Germinal center (tissue), 1 donor: ENCODE data around the gene DMXL1.
"Not testable (repeated sequence)": the region's sequence is repeated elsewhere in the genome, so short reads cannot be mapped to it uniquely, and the experiment has no call there.

Experiments
- DNase-seq: peaks from one replicate; pipeline ENCODE4 v3.0.0; 2012; ENCODE audit warnings: mixed read lengths, low spot score

Gene DMXL1

GRCh38 chr5:119070578-119070827 is 384 bp upstream of the DMXL1 start:
- no peak for DNase-seq

- no peak for DNase-seq
Measured at GRCh38 chr5:119071561-119071995, 691 bp downstream of the DMXL1 start.

GRCh38 chr5:119072496-119072895 is 1.6 kb downstream of the DMXL1 start:
- DNase-seq: no peak

GRCh38 chr5:119073746-119074337 is 3.0 kb downstream of the DMXL1 start:
- not testable (repeated sequence) for DNase-seq

- DNase-seq: peak; percentile 4
Measured at GRCh38 chr5:119074419-119074818, 3.5 kb downstream of the DMXL1 start.

GRCh38 chr5:119075269-119075668 is 4.4 kb downstream of the DMXL1 start:
- not testable (repeated sequence) for DNase-seq

GRCh38 chr5:119076080-119076479 is 5.2 kb downstream of the DMXL1 start:
- DNase-seq: no peak

GRCh38 chr5:119077444-119077843 is 6.6 kb downstream of the DMXL1 start:
- no peak for DNase-seq

GRCh38 chr5:119078071-119078846 is 7.4 kb downstream of the DMXL1 start:
- DNase-seq: no peak

- no peak for DNase-seq
Measured at GRCh38 chr5:119078861-119079260, 8.0 kb downstream of the DMXL1 start.

GRCh38 chr5:119079318-119079921 is 8.5 kb downstream of the DMXL1 start:
- DNase-seq: no peak

- no peak for DNase-seq
Measured at GRCh38 chr5:119080936-119081335, 10.0 kb downstream of the DMXL1 start.

GRCh38 chr5:119082691-119083090 is 11.8 kb downstream of the DMXL1 start:
- no peak for DNase-seq

- peak; percentile 5 for DNase-seq
Measured at GRCh38 chr5:119083679-119084078, 12.8 kb downstream of the DMXL1 start.

GRCh38 chr5:119088438-119088837 is 17.6 kb downstream of the DMXL1 start:
- no peak for DNase-seq

- no peak for DNase-seq
Measured at GRCh38 chr5:119095611-119096010, 24.7 kb downstream of the DMXL1 start.

- DNase-seq: no peak
Measured at GRCh38 chr5:119105971-119106370, 35.1 kb downstream of the DMXL1 start.

GRCh38 chr5:119112151-119112550 is 41.3 kb downstream of the DMXL1 start:
- no peak for DNase-seq

GRCh38 chr5:119117237-119117636 is 46.4 kb downstream of the DMXL1 start:
- DNase-seq: no peak

GRCh38 chr5:119118000-119118399 is 47.1 kb downstream of the DMXL1 start:
- no peak for DNase-seq

GRCh38 chr5:119120893-119121292 is 50.0 kb downstream of the DMXL1 start:
- no peak for DNase-seq

- not testable (repeated sequence) for DNase-seq
Measured at GRCh38 chr5:119122474-119122873, 51.6 kb downstream of the DMXL1 start.

GRCh38 chr5:119123280-119123679 is 52.4 kb downstream of the DMXL1 start:
- no peak for DNase-seq

- no peak for DNase-seq
Measured at GRCh38 chr5:119129770-119130169, 58.9 kb downstream of the DMXL1 start.
